HepG2 (cell line): ENCODE measurements around the gene PASK. TPM values are rescaled to one million over a fixed set of nuclear protein-coding genes. Genes with fewer than 3 reads are reported as not detected.
A peak's percentile ranks its signal among the peaks of the same experiment; 100 is the strongest.

Experiments used
- ASH2L ChIP-seq: fragments of 300-600, 200-600 bp; sonication (generic); IDR thresholded peaks from 2 replicates; pipeline ENCODE4 v1.7.0; 2017; ENCODE audit warnings: low read depth, mild to moderate bottlenecking, moderate library complexity, mixed read lengths, low read length; ENCODE audit not compliant: insufficient read length
- ERF ChIP-seq: IDR thresholded peaks from 2 replicates; pipeline ENCODE4 v1.6.1; 2018; ENCODE audit warnings: missing biosample characterization, missing genetic modification reagents
- GATAD2A ChIP-seq: IDR thresholded peaks from 2 replicates; pipeline ENCODE4 v1.6.1; 2016
- HMG20A ChIP-seq: IDR thresholded peaks from 2 replicates; pipeline ENCODE4 v1.6.1; 2016; ENCODE audit warnings: borderline replicate concordance
- HNF4A ChIP-seq: sonication (generic); formaldehyde crosslinking; IDR thresholded peaks from 2 replicates; pipeline ENCODE4 v1.4.0; 2020; ENCODE audit warnings: missing genetic modification reagents
- KLF11 ChIP-seq: IDR thresholded peaks from 2 replicates; pipeline ENCODE4 v1.6.1; 2016; ENCODE audit warnings: missing compliant biosample characterization
- KLF16 ChIP-seq, 2 experiments: sonication (generic) in 1 of 2; formaldehyde crosslinking in 1 of 2; IDR thresholded peaks; 2 replicates each; pipeline versions ENCODE4 v1.6.1 to v1.8.0; 2016 to 2023; ENCODE audit warnings: missing genetic modification reagents in 2 of 2, missing compliant biosample characterization in 1 of 2
- MXI1 ChIP-seq: IDR thresholded peaks from 3 replicates; pipeline ENCODE4 v1.6.1; 2012; ENCODE audit warnings: low read depth, low read length, inconsistent platforms, borderline replicate concordance
- PHF8 ChIP-seq: sonication (generic); formaldehyde crosslinking; IDR thresholded peaks from 2 replicates; pipeline ENCODE4 v1.5.0; 2020; ENCODE audit warnings: missing genetic modification reagents
- POGZ ChIP-seq: sonication (generic); formaldehyde crosslinking; IDR thresholded peaks from 2 replicates; pipeline ENCODE4 v1.4.0; 2020; ENCODE audit warnings: mild to moderate bottlenecking, missing genetic modification reagents
- RELA ChIP-seq: sonication (generic); formaldehyde crosslinking; IDR thresholded peaks from 2 replicates; pipeline ENCODE4 v1.4.0; 2020; ENCODE audit warnings: missing genetic modification reagents
- RORA ChIP-seq: sonication (generic); formaldehyde crosslinking; IDR thresholded peaks from 2 replicates; pipeline ENCODE4 v1.5.0; 2020; ENCODE audit warnings: mild to moderate bottlenecking, missing genetic modification reagents, moderate library complexity
- TP53 ChIP-seq: sonication (generic); formaldehyde crosslinking; conservative IDR thresholded peaks from 2 replicates; pipeline ENCODE4 v1.4.0; 2020; ENCODE audit warnings: missing genetic modification reagents
- ZNF10 ChIP-seq: sonication (generic); formaldehyde crosslinking; IDR thresholded peaks from 2 replicates; pipeline ENCODE4 v1.4.0; 2020; ENCODE audit warnings: mild to moderate bottlenecking, low read depth, missing genetic modification reagents, borderline replicate concordance
- ZNF296 ChIP-seq: sonication (generic); formaldehyde crosslinking; conservative IDR thresholded peaks from 2 replicates; pipeline ENCODE4 v1.5.0; 2020; ENCODE audit warnings: mild to moderate bottlenecking, missing genetic modification reagents
- ZNF839 ChIP-seq: sonication (generic); formaldehyde crosslinking; IDR thresholded peaks from 2 replicates; pipeline ENCODE4 v1.4.0; 2020; ENCODE audit warnings: missing genetic modification reagents, mild to moderate bottlenecking, borderline replicate concordance
- ZSCAN25 ChIP-seq: sonication (generic); formaldehyde crosslinking; IDR thresholded peaks from 2 replicates; pipeline ENCODE4 v1.8.0; 2022; ENCODE audit warnings: mild to moderate bottlenecking, missing genetic modification reagents
- polyA plus RNA-seq, 8 experiments: library from polyadenylated mRNA; depleted of rRNA in 3 of 8; stranded (reverse) in 7 of 8; unstranded in 1 of 8; fragments of >200 nt; fragmentation: Illumina TruSeq in 4 of 8; extraction: Trizol in 4 of 8; gene quantifications; 2 replicates each; pipeline versions ENCODE4 v1.2.1 to v1.2.3, GENCODE V29; 2011 to 2016; ENCODE audit warnings: low read depth in 4 of 8, missing spikeins in 1 of 8, mixed read lengths in 1 of 8; ENCODE audit not compliant: insufficient read depth in 1 of 8
- total RNA-seq, 5 experiments: library from RNA; depleted of rRNA; stranded (reverse); fragments of >200 nt; fragmentation: Illumina TruSeq; extraction: Trizol; gene quantifications; 2 replicates each; pipeline ENCODE4 v1.2.3, GENCODE V29; 2016; ENCODE audit warnings: low read depth in 1 of 5
- TF ChIP-seq, protein P1 (sequence below): sonication (generic); formaldehyde crosslinking; IDR thresholded peaks from 2 replicates; pipeline ENCODE4 v1.4.0; 2020; ENCODE audit warnings: missing genetic modification reagents
- TF ChIP-seq, protein P2 (sequence below): sonication (generic); formaldehyde crosslinking; conservative IDR thresholded peaks from 2 replicates; pipeline ENCODE4 v1.4.0; 2020; ENCODE audit warnings: mild to moderate bottlenecking, missing genetic modification reagents, moderate library complexity
- TF ChIP-seq, protein P3 (sequence below): sonication (generic); formaldehyde crosslinking; conservative IDR thresholded peaks from 2 replicates; pipeline ENCODE4 v1.8.0; 2022; ENCODE audit warnings: low read depth, missing genetic modification reagents
- TF ChIP-seq, protein P4 (sequence below): IDR thresholded peaks from 2 replicates; pipeline ENCODE4 v1.6.1; 2016; ENCODE audit warnings: control low read depth
- TF ChIP-seq, protein P5 (sequence below): sonication (generic); formaldehyde crosslinking; IDR thresholded peaks from 2 replicates; pipeline ENCODE4 v1.5.1; 2020; ENCODE audit warnings: mild to moderate bottlenecking, moderate library complexity, missing genetic modification reagents

Gene PASK
- total and polyA plus RNA-seq, 2 of the 13 experiments (the other 11 are each of a cell fraction or from before 2014, with no cell fraction given), result 6.9 to 17.0 TPM

DNA sequence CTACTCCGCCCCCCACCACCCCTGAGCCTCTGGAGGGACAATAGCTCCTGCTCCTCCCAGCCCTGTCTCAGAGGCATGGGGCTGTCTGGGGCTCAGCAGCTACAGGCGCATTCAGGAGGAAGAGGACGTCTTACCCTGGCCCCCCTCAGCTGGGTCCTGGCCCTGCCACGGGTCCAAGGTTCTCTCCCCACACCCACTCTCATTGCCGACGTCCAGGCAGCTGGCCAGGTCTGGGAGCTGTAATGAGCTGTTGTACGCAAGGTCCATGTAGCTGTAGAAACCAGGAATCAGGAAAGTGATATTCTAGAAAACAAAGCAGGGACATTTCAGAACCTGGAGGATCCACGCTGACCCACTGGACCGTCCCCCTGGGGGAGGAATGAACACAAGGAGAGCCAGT lies 13.5 kb downstream of the PASK start (continued):
- TF ChIP-seq RELA, result no peak
- 0 out of 2 replicates have a peak, but pooled peaks have one; percentile 22 for TF ChIP-seq ZSCAN25 (CRISPR knock-in tag)
- TF ChIP-seq KLF11 (CRISPR knock-in tag), result no peak
- peak; percentile 22; the same call in 1 of the 2 replicates for TF ChIP-seq ERF (CRISPR knock-in tag)
- TF ChIP-seq, protein P1, sequence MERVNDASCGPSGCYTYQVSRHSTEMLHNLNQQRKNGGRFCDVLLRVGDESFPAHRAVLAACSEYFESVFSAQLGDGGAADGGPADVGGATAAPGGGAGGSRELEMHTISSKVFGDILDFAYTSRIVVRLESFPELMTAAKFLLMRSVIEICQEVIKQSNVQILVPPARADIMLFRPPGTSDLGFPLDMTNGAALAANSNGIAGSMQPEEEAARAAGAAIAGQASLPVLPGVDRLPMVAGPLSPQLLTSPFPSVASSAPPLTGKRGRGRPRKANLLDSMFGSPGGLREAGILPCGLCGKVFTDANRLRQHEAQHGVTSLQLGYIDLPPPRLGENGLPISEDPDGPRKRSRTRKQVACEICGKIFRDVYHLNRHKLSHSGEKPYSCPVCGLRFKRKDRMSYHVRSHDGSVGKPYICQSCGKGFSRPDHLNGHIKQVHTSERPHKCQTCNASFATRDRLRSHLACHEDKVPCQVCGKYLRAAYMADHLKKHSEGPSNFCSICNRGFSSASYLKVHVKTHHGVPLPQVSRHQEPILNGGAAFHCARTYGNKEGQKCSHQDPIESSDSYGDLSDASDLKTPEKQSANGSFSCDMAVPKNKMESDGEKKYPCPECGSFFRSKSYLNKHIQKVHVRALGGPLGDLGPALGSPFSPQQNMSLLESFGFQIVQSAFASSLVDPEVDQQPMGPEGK (CRISPR knock-in tag), result peak; percentile 47
- no peak for TF ChIP-seq TP53 (CRISPR knock-in tag)
- TF ChIP-seq HNF4A, result peak; percentile 89
- TF ChIP-seq ASH2L, result peak; percentile 39
- no peak for TF ChIP-seq HMG20A (CRISPR knock-in tag)
- no peak for TF ChIP-seq RORA (CRISPR knock-in tag)
- peak; percentile 56; the same call in 1 of the 2 replicates for TF ChIP-seq GATAD2A (CRISPR knock-in tag)
- peak; percentile 53; the same call in 1 of the 2 replicates for TF ChIP-seq ZNF296
- no peak for TF ChIP-seq POGZ (CRISPR knock-in tag)
- TF ChIP-seq, protein P2, sequence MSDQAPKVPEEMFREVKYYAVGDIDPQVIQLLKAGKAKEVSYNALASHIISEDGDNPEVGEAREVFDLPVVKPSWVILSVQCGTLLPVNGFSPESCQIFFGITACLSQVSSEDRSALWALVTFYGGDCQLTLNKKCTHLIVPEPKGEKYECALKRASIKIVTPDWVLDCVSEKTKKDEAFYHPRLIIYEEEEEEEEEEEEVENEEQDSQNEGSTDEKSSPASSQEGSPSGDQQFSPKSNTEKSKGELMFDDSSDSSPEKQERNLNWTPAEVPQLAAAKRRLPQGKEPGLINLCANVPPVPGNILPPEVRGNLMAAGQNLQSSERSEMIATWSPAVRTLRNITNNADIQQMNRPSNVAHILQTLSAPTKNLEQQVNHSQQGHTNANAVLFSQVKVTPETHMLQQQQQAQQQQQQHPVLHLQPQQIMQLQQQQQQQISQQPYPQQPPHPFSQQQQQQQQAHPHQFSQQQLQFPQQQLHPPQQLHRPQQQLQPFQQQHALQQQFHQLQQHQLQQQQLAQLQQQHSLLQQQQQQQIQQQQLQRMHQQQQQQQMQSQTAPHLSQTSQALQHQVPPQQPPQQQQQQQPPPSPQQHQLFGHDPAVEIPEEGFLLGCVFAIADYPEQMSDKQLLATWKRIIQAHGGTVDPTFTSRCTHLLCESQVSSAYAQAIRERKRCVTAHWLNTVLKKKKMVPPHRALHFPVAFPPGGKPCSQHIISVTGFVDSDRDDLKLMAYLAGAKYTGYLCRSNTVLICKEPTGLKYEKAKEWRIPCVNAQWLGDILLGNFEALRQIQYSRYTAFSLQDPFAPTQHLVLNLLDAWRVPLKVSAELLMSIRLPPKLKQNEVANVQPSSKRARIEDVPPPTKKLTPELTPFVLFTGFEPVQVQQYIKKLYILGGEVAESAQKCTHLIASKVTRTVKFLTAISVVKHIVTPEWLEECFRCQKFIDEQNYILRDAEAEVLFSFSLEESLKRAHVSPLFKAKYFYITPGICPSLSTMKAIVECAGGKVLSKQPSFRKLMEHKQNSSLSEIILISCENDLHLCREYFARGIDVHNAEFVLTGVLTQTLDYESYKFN (CRISPR knock-in tag), result peak; percentile 86
- TF ChIP-seq, protein P3, sequence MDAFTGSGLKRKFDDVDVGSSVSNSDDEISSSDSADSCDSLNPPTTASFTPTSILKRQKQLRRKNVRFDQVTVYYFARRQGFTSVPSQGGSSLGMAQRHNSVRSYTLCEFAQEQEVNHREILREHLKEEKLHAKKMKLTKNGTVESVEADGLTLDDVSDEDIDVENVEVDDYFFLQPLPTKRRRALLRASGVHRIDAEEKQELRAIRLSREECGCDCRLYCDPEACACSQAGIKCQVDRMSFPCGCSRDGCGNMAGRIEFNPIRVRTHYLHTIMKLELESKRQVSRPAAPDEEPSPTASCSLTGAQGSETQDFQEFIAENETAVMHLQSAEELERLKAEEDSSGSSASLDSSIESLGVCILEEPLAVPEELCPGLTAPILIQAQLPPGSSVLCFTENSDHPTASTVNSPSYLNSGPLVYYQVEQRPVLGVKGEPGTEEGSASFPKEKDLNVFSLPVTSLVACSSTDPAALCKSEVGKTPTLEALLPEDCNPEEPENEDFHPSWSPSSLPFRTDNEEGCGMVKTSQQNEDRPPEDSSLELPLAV, result no peak
- no peak for TF ChIP-seq PHF8 (CRISPR knock-in tag)
- TF ChIP-seq KLF16 (CRISPR knock-in tag; IDR thresholded peaks at IDR 0.05), result 0 out of 4 replicates have a peak, but pooled peaks of 1 of the 2 experiments have one; percentile 52
- TF ChIP-seq, protein P4, sequence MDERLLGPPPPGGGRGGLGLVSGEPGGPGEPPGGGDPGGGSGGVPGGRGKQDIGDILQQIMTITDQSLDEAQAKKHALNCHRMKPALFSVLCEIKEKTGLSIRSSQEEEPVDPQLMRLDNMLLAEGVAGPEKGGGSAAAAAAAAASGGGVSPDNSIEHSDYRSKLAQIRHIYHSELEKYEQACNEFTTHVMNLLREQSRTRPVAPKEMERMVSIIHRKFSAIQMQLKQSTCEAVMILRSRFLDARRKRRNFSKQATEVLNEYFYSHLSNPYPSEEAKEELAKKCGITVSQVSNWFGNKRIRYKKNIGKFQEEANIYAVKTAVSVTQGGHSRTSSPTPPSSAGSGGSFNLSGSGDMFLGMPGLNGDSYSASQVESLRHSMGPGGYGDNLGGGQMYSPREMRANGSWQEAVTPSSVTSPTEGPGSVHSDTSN (CRISPR knock-in tag), result no peak
- TF ChIP-seq ZNF10, result no peak
- TF ChIP-seq ZNF839 (CRISPR knock-in tag), result no peak
- TF ChIP-seq, protein P5, sequence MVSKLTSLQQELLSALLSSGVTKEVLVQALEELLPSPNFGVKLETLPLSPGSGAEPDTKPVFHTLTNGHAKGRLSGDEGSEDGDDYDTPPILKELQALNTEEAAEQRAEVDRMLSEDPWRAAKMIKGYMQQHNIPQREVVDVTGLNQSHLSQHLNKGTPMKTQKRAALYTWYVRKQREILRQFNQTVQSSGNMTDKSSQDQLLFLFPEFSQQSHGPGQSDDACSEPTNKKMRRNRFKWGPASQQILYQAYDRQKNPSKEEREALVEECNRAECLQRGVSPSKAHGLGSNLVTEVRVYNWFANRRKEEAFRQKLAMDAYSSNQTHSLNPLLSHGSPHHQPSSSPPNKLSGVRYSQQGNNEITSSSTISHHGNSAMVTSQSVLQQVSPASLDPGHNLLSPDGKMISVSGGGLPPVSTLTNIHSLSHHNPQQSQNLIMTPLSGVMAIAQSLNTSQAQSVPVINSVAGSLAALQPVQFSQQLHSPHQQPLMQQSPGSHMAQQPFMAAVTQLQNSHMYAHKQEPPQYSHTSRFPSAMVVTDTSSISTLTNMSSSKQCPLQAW (CRISPR knock-in tag), result peak; percentile 20; the same call in 1 of the 2 replicates
- 0 out of 3 replicates have a peak, but pooled peaks have one; percentile 16 for TF ChIP-seq MXI1
